BJ (cell line): ENCODE data around the gene ERCC6L2. TPM values are rescaled to one million over a fixed set of nuclear protein-coding genes. Genes with fewer than 3 reads are reported as not detected.
A peak's percentile ranks its signal among the peaks of the same experiment; 100 is the strongest.

ENCODE experiments used
- CTCF ChIA-PET: fragments of 350-600 bp; formaldehyde crosslinking; extraction: SDS; loops from one replicate; lab custom pipeline; 2021; ENCODE audit warnings: antibody characterized with exemption, inconsistent platforms; lab: Yijun Ruan, JAX
- POLR2A ChIA-PET: fragments of 300-600 bp; sonication (Branson Sonifier 250); formaldehyde crosslinking; extraction: SDS; loops from one replicate; lab custom pipeline; 2021; ENCODE audit warnings: antibody characterized with exemption; lab: Charles Lee
- DNase-seq: peaks from one replicate; pipeline ENCODE4 v3.0.0-alpha.2; 2011; ENCODE audit warnings: low read depth
- H3K27me3 ChIP-seq: 2 replicates; pipeline ENCODE4 v1.6.0; 2011; ENCODE audit warnings: low read length; ENCODE audit not compliant: control insufficient read depth, insufficient read depth
- H3K36me3 ChIP-seq: 2 replicates; pipeline ENCODE4 v1.5.1; 2011; ENCODE audit warnings: low read length; ENCODE audit not compliant: control insufficient read depth, insufficient read depth
- H3K4me3 ChIP-seq: 2 replicates; pipeline ENCODE4 v1.5.1; 2011; ENCODE audit warnings: low read depth, mild to moderate bottlenecking, control low read depth, low read length
- polyA minus RNA-seq: library from RNA; depleted of rRNA, polyadenylated mRNA; stranded (reverse); fragments of >200 nt; gene quantifications from 2 replicates; pipeline ENCODE4 v1.2.3, GENCODE V29; 2011; rRNA and poly(A)+ RNA removed
- polyA plus RNA-seq: library from polyadenylated mRNA; depleted of rRNA; stranded (reverse); fragments of >200 nt; gene quantifications from 2 replicates; pipeline ENCODE4 v1.2.3, GENCODE V29; 2011; rRNA removed
- TF ChIP-seq, protein P1 (sequence below): IDR thresholded peaks from 2 replicates; pipeline ENCODE4 v1.5.1; 2011; ENCODE audit warnings: low read depth, mild to moderate bottlenecking, control low read depth, inconsistent platforms, low read length, moderate library complexity; ENCODE audit not compliant: insufficient read depth

ERCC6L2 gene, protein sequence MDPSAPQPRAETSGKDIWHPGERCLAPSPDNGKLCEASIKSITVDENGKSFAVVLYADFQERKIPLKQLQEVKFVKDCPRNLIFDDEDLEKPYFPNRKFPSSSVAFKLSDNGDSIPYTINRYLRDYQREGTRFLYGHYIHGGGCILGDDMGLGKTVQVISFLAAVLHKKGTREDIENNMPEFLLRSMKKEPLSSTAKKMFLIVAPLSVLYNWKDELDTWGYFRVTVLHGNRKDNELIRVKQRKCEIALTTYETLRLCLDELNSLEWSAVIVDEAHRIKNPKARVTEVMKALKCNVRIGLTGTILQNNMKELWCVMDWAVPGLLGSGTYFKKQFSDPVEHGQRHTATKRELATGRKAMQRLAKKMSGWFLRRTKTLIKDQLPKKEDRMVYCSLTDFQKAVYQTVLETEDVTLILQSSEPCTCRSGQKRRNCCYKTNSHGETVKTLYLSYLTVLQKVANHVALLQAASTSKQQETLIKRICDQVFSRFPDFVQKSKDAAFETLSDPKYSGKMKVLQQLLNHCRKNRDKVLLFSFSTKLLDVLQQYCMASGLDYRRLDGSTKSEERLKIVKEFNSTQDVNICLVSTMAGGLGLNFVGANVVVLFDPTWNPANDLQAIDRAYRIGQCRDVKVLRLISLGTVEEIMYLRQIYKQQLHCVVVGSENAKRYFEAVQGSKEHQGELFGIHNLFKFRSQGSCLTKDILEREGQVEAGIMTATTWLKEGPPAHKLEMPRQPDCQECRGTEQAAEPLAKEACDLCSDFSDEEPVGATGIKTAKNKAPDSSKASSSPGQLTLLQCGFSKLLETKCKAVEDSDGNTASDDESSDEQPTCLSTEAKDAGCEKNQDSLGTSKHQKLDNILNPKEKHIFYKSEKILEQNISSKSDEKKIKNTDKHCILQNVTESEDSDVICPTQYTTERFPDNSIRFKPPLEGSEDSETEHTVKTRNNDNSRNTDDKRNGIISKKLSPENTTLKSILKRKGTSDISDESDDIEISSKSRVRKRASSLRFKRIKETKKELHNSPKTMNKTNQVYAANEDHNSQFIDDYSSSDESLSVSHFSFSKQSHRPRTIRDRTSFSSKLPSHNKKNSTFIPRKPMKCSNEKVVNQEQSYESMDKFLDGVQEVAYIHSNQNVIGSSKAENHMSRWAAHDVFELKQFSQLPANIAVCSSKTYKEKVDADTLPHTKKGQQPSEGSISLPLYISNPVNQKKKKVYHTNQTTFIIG (N-terminal part only)
- polyA plus RNA-seq (12.0 and 21.9 TPM in 2 replicates), polyA minus RNA-seq (26.5 and 37.2 TPM in 2 replicates)

DNA sequence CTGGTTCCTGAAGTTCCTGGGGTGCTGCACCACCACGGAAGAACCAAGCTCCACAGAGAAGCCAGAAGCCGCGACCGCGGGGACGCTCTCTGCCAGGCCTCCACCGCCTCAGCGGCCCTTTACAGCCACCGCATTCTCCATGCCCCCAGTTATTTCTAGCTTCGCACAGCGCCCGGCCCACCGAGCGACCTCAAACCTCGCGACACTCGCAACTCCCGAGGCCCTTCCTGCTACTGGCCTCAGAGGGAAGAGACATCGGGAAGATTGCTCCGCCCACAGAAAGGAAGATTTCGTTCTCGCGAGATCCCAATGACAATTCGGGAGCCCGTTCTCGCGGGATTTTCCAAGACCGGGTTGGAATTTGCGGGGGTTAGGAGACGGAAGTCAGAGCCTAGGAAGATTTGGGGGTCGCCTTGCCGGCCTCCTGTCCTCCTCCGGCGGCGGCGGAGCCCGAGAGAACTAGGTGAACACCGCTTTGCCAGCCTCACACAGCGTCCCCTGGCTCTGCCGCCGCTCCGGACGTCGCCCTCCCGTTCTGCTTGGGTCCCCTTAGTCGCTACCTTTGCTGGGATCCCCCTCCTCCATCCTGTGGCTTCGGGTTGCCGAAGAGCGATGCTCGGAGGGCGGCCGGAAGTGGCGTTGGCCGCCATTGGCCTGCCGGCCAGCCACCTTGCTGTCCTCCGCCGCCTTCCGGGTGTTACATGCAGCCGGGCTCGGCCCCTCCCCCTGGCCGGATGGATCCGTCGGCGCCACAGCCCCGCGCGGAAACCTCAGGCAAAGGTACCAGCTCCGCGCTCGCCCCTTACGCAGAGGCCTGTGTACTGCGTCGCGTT, at the start of gene ERCC6L2:
Gene ERCC6L2, plus strand, starts transcription at position 387 of the 833 bp plus-strand sequence. Its CDS starts 348 bp downstream, at position 735.
- ChIA-PET POLR2A (no interaction called here), CTCF (interaction anchor here (0.6 to 1.8 kb wide), 4 partner anchors 25 to 61 kb away, joined by 3 read pairs; no protein-coding TSS in a partner anchor)
- Histone ChIP-seq H3K27me3 (no peaks in the 10 kb centered on the region), H3K4me3 (no peak within 1 kb of the TSS), H3K36me3 (no peaks in the 10 kb centered on the region)
- TF ChIP-seq, protein P1, sequence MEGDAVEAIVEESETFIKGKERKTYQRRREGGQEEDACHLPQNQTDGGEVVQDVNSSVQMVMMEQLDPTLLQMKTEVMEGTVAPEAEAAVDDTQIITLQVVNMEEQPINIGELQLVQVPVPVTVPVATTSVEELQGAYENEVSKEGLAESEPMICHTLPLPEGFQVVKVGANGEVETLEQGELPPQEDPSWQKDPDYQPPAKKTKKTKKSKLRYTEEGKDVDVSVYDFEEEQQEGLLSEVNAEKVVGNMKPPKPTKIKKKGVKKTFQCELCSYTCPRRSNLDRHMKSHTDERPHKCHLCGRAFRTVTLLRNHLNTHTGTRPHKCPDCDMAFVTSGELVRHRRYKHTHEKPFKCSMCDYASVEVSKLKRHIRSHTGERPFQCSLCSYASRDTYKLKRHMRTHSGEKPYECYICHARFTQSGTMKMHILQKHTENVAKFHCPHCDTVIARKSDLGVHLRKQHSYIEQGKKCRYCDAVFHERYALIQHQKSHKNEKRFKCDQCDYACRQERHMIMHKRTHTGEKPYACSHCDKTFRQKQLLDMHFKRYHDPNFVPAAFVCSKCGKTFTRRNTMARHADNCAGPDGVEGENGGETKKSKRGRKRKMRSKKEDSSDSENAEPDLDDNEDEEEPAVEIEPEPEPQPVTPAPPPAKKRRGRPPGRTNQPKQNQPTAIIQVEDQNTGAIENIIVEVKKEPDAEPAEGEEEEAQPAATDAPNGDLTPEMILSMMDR, result 0 out of 2 replicates have a peak, but pooled peaks have one; percentile 12
- peak; percentile 97 for DNase-seq

DNA sequence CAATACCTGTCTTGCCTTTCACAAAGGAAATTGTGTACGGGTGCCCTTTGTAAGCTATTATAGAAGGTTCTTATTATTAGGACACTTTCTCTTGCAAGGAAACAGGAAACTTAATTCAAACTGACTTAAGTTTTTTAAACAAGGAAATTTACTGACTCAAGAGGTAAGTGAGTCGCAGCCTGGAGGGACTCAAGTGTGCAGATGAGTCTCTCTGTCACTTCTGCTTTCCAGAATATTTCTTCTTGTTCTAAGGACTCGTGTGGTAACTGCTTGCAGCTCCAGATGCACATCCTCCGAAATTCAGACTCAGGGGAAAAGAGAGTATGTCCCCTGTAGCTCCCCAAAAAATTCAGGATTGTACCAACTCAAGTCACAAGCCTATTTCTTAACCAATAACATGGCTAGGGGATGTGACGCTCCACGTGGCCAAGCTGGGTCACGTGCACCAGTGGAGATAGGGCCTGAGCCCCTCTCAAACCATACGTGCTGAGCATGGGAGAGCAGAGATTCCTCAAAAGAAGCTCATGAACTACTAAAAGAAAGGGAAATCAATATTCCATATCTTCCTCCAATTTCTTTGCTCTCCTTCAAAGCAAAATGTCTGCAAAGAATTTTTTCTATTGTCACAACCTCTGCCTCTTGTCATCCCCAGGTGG, 49.2 kb upstream of the ERCC6L2 start:
- ChIA-PET CTCF (no interaction called here), POLR2A (no interaction called here)
- no peaks in the 10 kb centered on the region for H3K36me3 ChIP-seq
- peaks cover 2% of the 10 kb centered on the region; the same call in 1 of the 2 replicates for H3K27me3 ChIP-seq
- DNase-seq, result no peak
- no peak overlapping the region for H3K4me3 ChIP-seq
- TF ChIP-seq, protein P1, result no peak

DNA sequence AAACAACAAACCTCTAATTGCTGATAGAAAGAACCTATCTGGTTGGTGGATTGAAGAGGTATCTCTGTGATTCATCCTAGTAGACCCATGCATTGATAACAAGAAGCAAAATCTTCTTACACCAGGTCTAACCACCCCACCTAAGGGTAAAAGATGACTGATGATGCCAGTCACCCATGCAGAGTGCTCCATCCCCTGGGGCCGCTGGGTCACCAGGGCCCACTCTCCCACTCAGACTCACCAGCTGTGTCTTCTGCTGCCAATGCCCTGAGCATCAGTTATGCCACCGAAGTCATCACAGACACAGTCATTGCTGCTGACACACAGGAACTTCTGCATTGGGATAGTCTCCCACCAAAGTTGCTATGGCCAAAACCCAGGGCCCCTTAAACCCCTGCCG, 44.7 kb upstream of the ERCC6L2 start:
- TF ChIP-seq, protein P1, result no peak
- ChIA-PET CTCF (interaction anchor here (2.1 kb wide), 1 partner anchor 12 kb away, joined by 4 read pairs; no protein-coding TSS in a partner anchor), POLR2A (no interaction called here)
- Histone ChIP-seq H3K4me3 (no peak overlapping the region), H3K36me3 (no peaks in the 10 kb centered on the region), H3K27me3 (peaks cover 6% of the 10 kb centered on the region)
- DNase-seq, result no peak

DNA sequence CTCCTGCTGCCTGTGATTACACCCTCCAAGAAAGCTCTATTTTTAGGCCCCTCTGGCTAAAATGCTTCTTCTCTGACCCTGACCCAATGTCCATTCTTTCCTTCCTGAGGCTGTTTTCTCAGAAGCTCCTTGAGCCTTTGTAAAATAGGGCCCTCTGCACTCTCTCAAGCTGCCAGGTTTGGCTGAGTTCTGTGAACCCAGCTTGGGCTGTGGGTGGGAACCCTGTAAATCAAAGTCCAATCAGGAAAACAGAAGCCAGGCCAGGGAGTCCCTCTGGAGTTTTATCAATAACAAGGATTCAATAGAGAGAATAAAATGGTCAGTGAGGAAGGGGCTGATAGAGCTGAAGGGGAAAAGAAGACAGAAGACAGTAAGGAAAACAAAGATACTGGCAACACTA, 43.7 kb upstream of the ERCC6L2 start:
- CTCF ChIA-PET, result interaction anchor here (2.1 kb wide), 1 partner anchor 13 kb away, joined by 4 read pairs; no protein-coding TSS in a partner anchor
- no peaks in the 10 kb centered on the region for H3K36me3 ChIP-seq
- POLR2A ChIA-PET, result no interaction called here

More for the DNA sequence above, 43.7 kb upstream of the ERCC6L2 start:
- Histone ChIP-seq H3K27me3 (peaks cover 6% of the 10 kb centered on the region), H3K4me3 (no peak overlapping the region)
- TF ChIP-seq, protein P1, result no peak
- DNase-seq, result no peak
